ENCODE results near the gene TTLL5.
"Not testable (repeated sequence)": the region's sequence is repeated elsewhere in the genome, so short reads cannot be mapped to it uniquely, and the experiment has no call there.

TTLL5 gene

DNA sequence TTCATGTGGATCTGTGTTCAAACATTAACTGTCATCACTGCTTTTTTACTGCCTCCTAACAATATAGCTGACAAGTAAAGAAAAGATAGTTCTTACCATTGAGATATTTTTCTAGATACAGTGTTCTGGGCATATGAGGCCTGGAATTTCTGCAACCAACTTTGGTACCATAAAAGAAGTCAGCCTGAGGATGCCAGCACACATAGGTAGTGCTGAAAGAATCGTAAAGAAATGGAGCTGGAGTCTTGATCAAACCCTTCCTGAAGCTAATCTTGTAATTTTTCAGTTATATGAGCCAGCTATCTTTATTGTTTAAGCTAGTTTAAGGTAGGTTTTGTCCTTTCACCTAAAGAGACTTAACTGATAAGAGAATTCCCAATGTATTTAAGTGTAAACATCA, 11.7 kb upstream of the TTLL5 start:
- FAIRE-seq (no peak), DNase-seq (ENCODE audit: insufficient read length, low spot score) (no peak)

- DNase-seq (ENCODE audit: insufficient read length, low spot score) (no peak), FAIRE-seq (no peak)
These were observed 11.3 kb upstream of the TTLL5 start for GRCh38 chr14:75649773-75650172.

DNA sequence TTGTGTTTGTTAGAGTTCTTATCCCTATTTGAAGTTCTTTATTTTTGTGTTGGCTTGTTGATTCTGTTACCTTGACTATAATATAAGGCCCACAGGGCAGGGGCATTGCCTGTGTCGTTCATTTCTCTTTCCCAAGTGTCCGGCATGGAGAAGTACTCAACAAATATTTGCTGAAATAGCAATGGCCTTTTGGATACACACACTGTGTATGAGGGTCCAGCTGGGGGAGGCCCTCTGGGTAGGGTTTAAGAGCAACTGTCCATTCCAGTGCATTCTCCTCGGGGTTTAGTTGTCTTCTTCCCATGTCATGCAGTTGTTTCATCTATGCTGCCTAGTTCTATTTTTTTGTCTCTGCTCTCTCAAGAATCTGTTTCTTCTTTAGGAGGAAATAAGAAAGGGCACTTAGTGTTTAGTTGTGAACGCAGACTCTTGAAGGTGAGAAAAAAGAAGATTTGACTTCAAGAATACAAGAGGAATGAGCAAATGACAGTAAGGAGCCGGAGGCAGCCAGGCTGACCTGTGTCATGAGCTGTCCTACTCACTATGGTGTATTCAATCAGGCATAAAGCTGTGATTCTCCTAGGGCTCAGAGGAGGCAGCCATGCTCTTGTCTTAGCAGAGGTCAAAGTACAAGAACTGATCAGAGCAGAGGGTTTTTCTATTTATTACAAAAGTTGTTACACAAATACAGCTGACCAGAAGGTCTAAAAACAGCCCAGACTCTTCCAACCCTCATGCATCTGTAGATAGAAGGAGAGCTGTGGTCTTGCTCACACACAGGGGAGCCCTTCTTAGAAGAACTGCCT, 10.6 kb upstream of the TTLL5 start:
- DNase-seq (ENCODE audit: insufficient read length, low spot score) (no peak), FAIRE-seq (no peak)

DNA sequence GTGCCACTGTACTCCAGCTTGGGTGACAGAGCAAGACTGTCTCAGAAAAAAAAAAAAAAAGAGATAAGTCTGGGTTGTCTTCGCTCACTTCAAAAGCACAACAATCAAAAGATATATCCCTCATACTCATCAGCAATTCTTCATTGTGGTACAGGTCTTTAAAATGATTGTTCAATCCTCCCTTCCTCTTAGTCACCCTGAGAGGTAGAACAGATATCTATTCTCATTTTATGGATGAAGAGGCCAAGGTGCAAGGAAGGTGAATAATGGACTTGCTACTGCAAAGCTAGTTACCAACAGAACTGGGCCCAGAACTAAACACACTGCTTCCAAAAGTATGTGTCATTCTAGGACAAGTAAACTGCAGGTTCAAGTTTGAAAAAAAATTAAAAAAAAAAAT, 7.5 kb upstream of the TTLL5 start:
- no peak for FAIRE-seq

DNA sequence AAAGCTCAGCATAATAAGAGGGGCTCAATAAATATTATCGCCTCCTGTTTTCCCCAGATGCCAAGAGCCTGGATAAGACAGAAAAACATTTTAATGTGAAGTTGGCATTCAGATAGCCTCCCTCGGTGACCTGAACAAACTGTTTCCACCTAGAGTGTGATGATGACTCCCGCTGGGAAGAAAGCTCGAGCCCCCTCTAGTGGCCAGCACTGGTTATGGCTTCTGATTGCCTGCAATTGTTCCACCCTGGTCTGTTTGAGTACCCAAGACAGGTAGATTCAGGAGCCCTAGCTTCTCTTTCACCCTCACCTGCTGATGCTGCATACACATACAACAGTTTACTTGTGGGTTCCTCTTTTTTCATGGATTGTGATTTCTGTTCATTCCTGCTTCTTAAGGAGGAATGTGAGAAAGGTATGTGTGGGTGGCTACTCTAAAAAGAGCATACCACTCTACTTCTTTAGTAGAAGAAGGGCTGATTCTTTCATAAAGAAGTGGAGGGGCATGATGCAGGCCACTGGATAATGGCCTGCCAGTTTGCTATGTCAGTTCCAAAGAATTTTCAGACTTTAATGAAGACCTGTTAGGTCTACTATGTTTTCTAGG, 6.8 kb upstream of the TTLL5 start:
- FAIRE-seq (peak; percentile 94), DNase-seq (ENCODE audit: insufficient read length, low spot score) (peak; percentile 92)

More for the DNA sequence above, 7.5 kb upstream of the TTLL5 start:
- no peak for DNase-seq (ENCODE audit: insufficient read length, low spot score)

DNA sequence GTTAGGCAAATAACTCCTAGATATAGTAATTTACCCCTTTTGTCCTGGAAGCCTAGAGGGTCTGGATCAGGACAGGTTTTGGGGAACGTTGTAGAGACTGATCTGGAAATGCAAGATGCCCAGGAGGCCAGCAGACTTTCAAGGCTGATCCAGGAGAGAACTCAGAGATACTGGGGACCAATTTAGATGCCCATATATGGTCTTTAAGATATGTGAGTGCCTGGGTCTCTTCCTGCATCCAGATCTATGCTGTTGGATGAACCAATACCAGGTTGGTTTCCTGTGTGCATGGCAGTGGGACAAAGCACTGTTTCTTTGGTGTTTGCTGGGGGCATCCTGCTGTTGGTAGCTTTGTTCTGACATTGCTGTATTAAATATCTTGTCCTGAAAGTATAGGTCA, 5.8 kb upstream of the TTLL5 start:
- no peak for FAIRE-seq
- DNase-seq (ENCODE audit: insufficient read length, low spot score) = no peak

- FAIRE-seq (no peak), DNase-seq (ENCODE audit: insufficient read length, low spot score) (no peak)
These were observed 3.7 kb upstream of the TTLL5 start for GRCh38 chr14:75657331-75657730.

DNA sequence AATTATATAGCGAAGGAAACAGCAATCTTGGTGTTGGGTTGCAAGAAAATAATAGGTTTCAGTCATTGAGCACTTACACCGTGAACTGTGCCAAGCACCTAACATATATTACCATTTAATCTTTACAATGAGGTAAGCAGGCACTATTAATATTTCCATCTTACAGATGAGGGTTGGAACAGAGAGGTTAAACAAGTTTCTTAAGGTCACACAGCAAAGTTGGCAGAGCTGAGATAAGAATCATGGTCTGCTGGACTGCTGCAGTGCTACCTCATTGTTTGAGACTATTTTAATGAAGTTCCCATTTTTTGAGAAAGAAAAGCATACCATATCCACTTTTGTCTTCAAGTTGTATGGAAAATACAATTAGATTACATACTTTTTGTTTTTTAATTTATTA, 2.1 kb upstream of the TTLL5 start:
- FAIRE-seq = peak; percentile 23
- DNase-seq (ENCODE audit: insufficient read length, low spot score) = no peak

DNA sequence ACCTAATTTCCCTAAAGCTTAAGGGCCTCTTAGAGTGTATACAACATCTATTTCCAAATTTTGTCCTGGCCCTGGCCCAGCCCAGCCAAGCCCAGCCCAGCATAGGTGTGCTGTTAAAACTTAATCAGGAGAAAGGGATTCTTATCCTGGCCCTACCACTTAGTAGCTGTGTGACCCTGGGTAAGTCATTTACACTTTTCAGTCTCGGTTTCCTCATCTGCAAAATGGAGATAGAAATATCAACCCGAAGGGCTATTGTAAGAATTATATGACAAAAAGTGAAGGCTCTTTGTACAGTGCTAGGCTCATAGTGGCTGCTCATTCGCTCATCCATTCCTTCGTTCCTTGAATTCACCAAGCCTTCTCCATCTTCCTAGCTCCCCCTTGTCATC, 812 bp upstream of the TTLL5 start:
- DNase-seq (ENCODE audit: insufficient read length, low spot score) = no peak

GRCh38 chr14:75661499-75661814, 411 bp downstream of the TTLL5 start:
- no peak for FAIRE-seq
- no peak for DNase-seq (ENCODE audit: insufficient read length, low spot score)

More for the DNA sequence above, 812 bp upstream of the TTLL5 start:
- no peak for FAIRE-seq

- DNase-seq (ENCODE audit: insufficient read length, low spot score) (no peak), FAIRE-seq (peak; percentile 49)
These were observed 1.9 kb downstream of the TTLL5 start for GRCh38 chr14:75662966-75663365.

GRCh38 chr14:75667099-75667765, 6.2 kb downstream of the TTLL5 start:
- FAIRE-seq (no peak), DNase-seq (ENCODE audit: insufficient read length, low spot score) (no peak)

GRCh38 chr14:75672605-75673192, 11.7 kb downstream of the TTLL5 start:
- no peak for FAIRE-seq
- DNase-seq (ENCODE audit: insufficient read length, low spot score) = no peak

- FAIRE-seq (peak; percentile 57), DNase-seq (ENCODE audit: insufficient read length, low spot score) (no peak)
These were observed 12.4 kb downstream of the TTLL5 start for GRCh38 chr14:75673345-75674035.

- FAIRE-seq (peak; percentile 62), DNase-seq (ENCODE audit: insufficient read length, low spot score) (no peak)
These were observed 14.4 kb downstream of the TTLL5 start for GRCh38 chr14:75675265-75675960.

DNA sequence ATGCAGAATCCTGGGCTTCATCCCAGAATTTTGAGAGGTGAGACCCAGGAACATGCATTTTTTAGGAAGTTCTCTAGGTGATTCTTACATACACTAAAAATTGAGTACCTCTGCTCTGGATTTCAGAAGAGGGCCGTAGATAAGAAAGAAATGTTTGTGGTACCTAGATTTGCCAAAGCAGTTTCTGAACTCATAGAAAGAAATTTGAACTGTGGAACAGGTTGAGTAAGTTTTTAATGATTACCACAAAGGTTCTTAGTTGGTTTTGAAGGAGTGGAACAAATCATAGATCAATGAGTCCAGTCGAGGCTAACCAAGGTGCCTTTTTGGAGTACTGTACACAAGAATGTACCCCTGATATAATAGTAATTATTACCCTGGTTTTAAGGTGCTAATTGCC, 24.9 kb downstream of the TTLL5 start:
- DNase-seq (ENCODE audit: insufficient read length, low spot score) (no peak), FAIRE-seq (no peak)

GRCh38 chr14:75689012-75689411, 28.0 kb downstream of the TTLL5 start:
- peak; percentile 36 for FAIRE-seq
- no peak for DNase-seq (ENCODE audit: insufficient read length, low spot score)

GRCh38 chr14:75690010-75690409, 29.0 kb downstream of the TTLL5 start:
- no peak for DNase-seq (ENCODE audit: insufficient read length, low spot score)
- no peak for FAIRE-seq

GRCh38 chr14:75695025-75695424, 34.0 kb downstream of the TTLL5 start:
- peak; percentile 38 for FAIRE-seq
- DNase-seq (ENCODE audit: insufficient read length, low spot score) = not testable (repeated sequence)

- FAIRE-seq = no peak
- no peak for DNase-seq (ENCODE audit: insufficient read length, low spot score)
These were observed 36.3 kb downstream of the TTLL5 start for GRCh38 chr14:75697386-75697785.

Measured in HTR-8/SVneo (cell line).